Thoracic aorta (tissue), 2 donors: ENCODE measurements around the gene PRKCB. TPM values are rescaled to one million over a fixed set of nuclear protein-coding genes. Genes with fewer than 3 reads are reported as not detected.

Experiments
- ATAC-seq: fragments of 150-250 bp; one replicate; pipeline ENCODE4 v1.8.0; 2017; ENCODE audit warnings: low read depth; ENCODE audit not compliant: insufficient number of reproducible peaks, low FRiP score
- DNase-seq: peaks from one replicate; pipeline ENCODE4 v3.0.0-alpha.2; 2020; ENCODE audit warnings: low spot score
- H3K27ac ChIP-seq, 2 donors: fragments of 200-600 bp; sonication (generic); 1 replicate in 1 of 2; 2 replicates in 1 of 2; pipeline ENCODE4 v1.5.1; 2016; ENCODE audit warnings: mild to moderate bottlenecking in 2 of 2, moderate library complexity in 2 of 2
- H3K27me3 ChIP-seq: fragments of 200-600 bp; sonication (generic); replicated peaks from 2 replicates; pipeline ENCODE4 v1.6.0; 2016; ENCODE audit warnings: mild to moderate bottlenecking; ENCODE audit not compliant: insufficient read depth
- H3K36me3 ChIP-seq: fragments of 200-600 bp; sonication (generic); one replicate; pipeline ENCODE4 v1.5.1; 2016
- H3K4me1 ChIP-seq, 2 donors: fragments of 200-600 bp; sonication (generic); 1 replicate in 1 of 2; 2 replicates in 1 of 2; pipeline versions ENCODE4 v1.5.1 to v1.6.0; 2016; ENCODE audit warnings: low read depth in 2 of 2, mild to moderate bottlenecking in 1 of 2; ENCODE audit not compliant: control insufficient read depth in 1 of 2
- H3K4me3 ChIP-seq: fragments of 200-600 bp; sonication (generic); 2 replicates; pipeline ENCODE4 v1.5.1; 2016; ENCODE audit warnings: mild to moderate bottlenecking
- H3K9me3 ChIP-seq: fragments of 200-600 bp; sonication (generic); 2 replicates; pipeline ENCODE4 v1.5.1; 2016
- total RNA-seq, 2 donors: library from RNA; depleted of rRNA; stranded (reverse); fragments of >200 nt; gene quantifications; one replicate each; pipeline versions ENCODE4 v1.1.0 to v1.2.3, GENCODE V29; 2016
- TF ChIP-seq, protein P1 (sequence below): fragments of 200-600 bp; sonication (generic); IDR thresholded peaks from one replicate; pipeline ENCODE4 v1.5.1; 2019; ENCODE audit warnings: antibody characterized with exemption

The PRKCB gene
- total RNA-seq, 2 donors from 2014 or later = 3.4 to 7.5 TPM

DNA sequence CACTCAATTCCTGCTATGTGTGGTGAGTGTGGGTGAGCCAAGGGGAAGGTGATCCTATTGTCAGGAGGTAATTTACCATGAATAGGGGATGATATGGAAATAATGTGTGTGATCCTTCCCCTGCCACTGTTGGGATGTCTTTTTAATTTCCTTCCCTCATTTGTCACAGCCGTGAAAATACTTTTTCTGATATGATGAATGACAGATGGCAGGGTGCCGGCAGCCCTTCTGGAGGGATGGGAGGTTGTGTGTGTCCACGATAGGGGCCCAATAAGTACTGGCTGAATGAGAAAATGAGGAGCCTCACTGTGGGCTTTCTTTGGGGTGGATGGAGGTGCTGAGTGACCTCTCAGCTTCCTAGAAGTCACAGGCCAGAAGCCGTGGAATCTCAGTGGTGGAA lies 109.5 kb downstream of the PRKCB start:
- no peaks in the 10 kb centered on the region for H3K4me1 ChIP-seq
- TF ChIP-seq, protein P1, sequence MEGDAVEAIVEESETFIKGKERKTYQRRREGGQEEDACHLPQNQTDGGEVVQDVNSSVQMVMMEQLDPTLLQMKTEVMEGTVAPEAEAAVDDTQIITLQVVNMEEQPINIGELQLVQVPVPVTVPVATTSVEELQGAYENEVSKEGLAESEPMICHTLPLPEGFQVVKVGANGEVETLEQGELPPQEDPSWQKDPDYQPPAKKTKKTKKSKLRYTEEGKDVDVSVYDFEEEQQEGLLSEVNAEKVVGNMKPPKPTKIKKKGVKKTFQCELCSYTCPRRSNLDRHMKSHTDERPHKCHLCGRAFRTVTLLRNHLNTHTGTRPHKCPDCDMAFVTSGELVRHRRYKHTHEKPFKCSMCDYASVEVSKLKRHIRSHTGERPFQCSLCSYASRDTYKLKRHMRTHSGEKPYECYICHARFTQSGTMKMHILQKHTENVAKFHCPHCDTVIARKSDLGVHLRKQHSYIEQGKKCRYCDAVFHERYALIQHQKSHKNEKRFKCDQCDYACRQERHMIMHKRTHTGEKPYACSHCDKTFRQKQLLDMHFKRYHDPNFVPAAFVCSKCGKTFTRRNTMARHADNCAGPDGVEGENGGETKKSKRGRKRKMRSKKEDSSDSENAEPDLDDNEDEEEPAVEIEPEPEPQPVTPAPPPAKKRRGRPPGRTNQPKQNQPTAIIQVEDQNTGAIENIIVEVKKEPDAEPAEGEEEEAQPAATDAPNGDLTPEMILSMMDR = no peak
- no peaks in the 10 kb centered on the region for H3K27me3 ChIP-seq
- H3K9me3 ChIP-seq = no peaks in the 10 kb centered on the region
- H3K27ac ChIP-seq = no peak overlapping the region
- H3K4me3 ChIP-seq = no peak overlapping the region
- no peaks in the 10 kb centered on the region for H3K36me3 ChIP-seq
- ATAC-seq (no peak), DNase-seq (no peak)

DNA sequence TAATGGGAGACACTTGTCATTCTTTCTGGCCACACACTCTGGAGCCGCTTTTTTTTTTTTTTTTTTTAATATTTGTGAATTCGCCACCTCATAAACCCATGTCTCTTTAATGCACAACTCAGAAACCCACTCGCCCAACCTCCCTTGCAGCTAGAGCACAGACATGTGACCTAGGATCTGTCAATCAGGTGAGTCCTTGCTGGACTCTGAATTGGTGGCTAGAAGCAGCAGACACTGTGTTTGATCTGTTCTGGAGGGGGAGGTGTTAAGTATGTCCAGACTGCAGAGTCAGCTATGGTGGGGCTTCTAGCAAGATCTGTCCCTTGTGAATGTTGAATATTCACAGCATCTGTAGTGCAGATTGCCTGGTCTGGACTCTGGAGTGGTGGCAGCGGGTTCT lies 112.1 kb downstream of the PRKCB start:
- ATAC-seq = no peak
- no peaks in the 10 kb centered on the region for H3K4me1 ChIP-seq
- TF ChIP-seq, protein P1 = no peak
- DNase-seq = no peak
- no peak overlapping the region for H3K4me3 ChIP-seq
- no peaks in the 10 kb centered on the region for H3K27me3 ChIP-seq
- H3K36me3 ChIP-seq = no peaks in the 10 kb centered on the region
- H3K9me3 ChIP-seq = no peaks in the 10 kb centered on the region
- H3K27ac ChIP-seq = no peak overlapping the region

DNA sequence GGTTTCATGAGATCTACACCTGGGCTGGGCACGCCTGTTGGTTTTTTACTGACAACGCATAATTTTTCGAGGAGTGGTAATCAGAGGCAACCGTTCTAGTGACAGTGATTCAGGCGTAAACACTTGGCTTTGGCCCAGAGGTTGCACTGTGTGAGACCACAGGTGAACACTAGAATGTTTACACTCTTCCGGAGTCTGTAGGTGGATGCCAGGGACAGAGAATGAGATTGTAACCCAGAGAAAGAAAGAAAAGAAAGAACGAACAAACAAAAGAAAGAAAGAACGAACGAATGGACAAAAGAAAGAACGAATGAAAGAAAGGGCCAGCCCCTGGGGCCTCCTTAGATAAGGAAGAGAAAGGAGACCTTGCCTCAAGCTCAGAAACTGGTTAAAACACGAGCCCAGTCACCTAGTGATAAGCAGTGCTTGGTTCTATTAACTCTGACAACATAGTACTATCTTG lies 113.2 kb downstream of the PRKCB start:
- no peaks in the 10 kb centered on the region for H3K36me3 ChIP-seq
- H3K4me3 ChIP-seq = no peak overlapping the region
- ATAC-seq (no peak), DNase-seq (no peak)
- no peaks in the 10 kb centered on the region for H3K9me3 ChIP-seq
- H3K27me3 ChIP-seq = no peaks in the 10 kb centered on the region
- H3K4me1 ChIP-seq = no peaks in the 10 kb centered on the region
- H3K27ac ChIP-seq = no peak overlapping the region
- TF ChIP-seq, protein P1 = no peak

DNA sequence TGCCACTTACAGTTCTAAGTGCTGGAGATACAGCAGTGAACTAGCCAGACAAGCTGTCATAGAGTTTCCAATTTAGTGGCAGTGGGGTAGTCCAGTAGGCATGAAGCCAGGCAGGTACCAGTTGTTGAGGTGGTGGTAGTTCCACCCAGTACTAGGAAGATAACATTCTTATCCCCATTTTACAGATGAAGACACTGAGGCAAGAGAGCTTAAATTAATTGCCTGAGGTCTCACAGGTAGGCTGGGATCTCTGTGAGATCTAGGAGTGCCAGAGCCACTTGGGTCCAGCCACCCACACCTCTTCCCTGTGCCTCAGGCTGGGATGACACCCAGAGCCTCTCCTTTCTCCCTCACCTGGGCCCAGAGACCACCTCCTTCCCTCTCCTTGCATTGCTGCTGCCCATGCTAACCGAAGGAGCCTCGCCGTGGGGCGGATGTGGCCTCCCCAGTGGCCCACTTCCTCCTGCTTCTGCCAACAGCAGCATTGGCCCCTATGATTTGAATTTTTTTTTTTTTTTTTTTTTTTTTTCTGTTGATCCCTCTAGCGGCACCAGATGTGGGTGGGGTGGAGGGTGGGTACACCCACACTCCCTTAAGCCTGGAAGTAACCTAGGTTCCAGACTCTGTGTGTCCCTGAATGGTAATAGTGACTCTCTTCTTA lies 114.0 kb downstream of the PRKCB start:
- Histone ChIP-seq H3K9me3 (no peaks in the 10 kb centered on the region), H3K27me3 (no peaks in the 10 kb centered on the region), H3K4me3 (no peak overlapping the region), H3K36me3 (no peaks in the 10 kb centered on the region), H3K27ac (no peak overlapping the region), H3K4me1 (no peaks in the 10 kb centered on the region)
- ATAC-seq = no peak
- TF ChIP-seq, protein P1 = no peak
- no peak for DNase-seq

DNA sequence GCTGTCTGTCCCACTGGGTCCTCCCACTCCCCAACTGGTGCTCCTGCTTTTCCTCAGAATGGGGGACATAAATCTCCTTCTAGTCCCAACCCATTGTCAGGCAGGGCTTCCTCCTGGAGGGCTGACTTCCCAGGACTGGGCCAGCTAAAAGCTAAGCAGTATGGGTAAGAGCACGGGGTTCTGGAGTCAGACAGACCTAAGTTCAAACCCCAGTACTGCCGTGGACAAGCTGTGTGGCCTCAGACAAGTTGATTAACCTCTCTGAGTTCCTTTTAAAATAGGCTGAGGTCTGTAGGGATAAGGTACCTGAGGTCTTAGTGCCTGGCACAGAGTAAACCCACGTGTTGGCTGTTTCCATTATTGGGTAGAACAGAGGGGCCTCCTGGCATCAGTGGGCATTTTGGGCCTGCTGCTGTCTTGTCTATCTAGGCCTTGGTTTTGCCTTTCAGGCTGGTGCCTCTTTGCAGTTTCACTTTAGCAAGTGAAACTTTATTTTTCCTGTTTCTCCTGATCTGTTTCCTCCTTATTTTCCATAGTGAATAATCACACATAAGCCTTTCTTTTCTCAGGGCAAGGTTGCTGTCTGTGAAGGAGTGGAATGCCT lies 114.6 kb downstream of the PRKCB start:
- Histone ChIP-seq H3K36me3 (no peaks in the 10 kb centered on the region), H3K4me1 (no peaks in the 10 kb centered on the region), H3K27me3 (no peaks in the 10 kb centered on the region), H3K27ac (no peak overlapping the region), H3K4me3 (no peak overlapping the region), H3K9me3 (no peaks in the 10 kb centered on the region)
- no peak for DNase-seq
- TF ChIP-seq, protein P1 = no peak
- ATAC-seq = no peak
